Thoracic aorta (tissue), 2 donors: Measurements from ENCODE around the gene CDK18. TPM values are rescaled to one million over a fixed set of nuclear protein-coding genes. Genes with fewer than 3 reads are reported as not detected.

Source experiments
- ATAC-seq: fragments of 150-250 bp; one replicate; pipeline ENCODE4 v1.8.0; 2017; ENCODE audit warnings: low read depth; ENCODE audit not compliant: insufficient number of reproducible peaks, low FRiP score
- DNase-seq: peaks from one replicate; pipeline ENCODE4 v3.0.0-alpha.2; 2020; ENCODE audit warnings: low spot score
- H3K27ac ChIP-seq, 2 donors: fragments of 200-600 bp; sonication (generic); 1 replicate in 1 of 2; 2 replicates in 1 of 2; pipeline ENCODE4 v1.5.1; 2016; ENCODE audit warnings: mild to moderate bottlenecking in 2 of 2, moderate library complexity in 2 of 2
- H3K27me3 ChIP-seq: fragments of 200-600 bp; sonication (generic); replicated peaks from 2 replicates; pipeline ENCODE4 v1.6.0; 2016; ENCODE audit warnings: mild to moderate bottlenecking; ENCODE audit not compliant: insufficient read depth
- H3K36me3 ChIP-seq: fragments of 200-600 bp; sonication (generic); one replicate; pipeline ENCODE4 v1.5.1; 2016
- H3K4me1 ChIP-seq, 2 donors: fragments of 200-600 bp; sonication (generic); 1 replicate in 1 of 2; 2 replicates in 1 of 2; pipeline versions ENCODE4 v1.5.1 to v1.6.0; 2016; ENCODE audit warnings: low read depth in 2 of 2, mild to moderate bottlenecking in 1 of 2; ENCODE audit not compliant: control insufficient read depth in 1 of 2
- H3K4me3 ChIP-seq: fragments of 200-600 bp; sonication (generic); 2 replicates; pipeline ENCODE4 v1.5.1; 2016; ENCODE audit warnings: mild to moderate bottlenecking
- H3K9me3 ChIP-seq: fragments of 200-600 bp; sonication (generic); 2 replicates; pipeline ENCODE4 v1.5.1; 2016
- total RNA-seq, 2 donors: library from RNA; depleted of rRNA; stranded (reverse); fragments of >200 nt; gene quantifications; one replicate each; pipeline versions ENCODE4 v1.1.0 to v1.2.3, GENCODE V29; 2016
- TF ChIP-seq, protein P1 (sequence below): fragments of 200-600 bp; sonication (generic); IDR thresholded peaks from one replicate; pipeline ENCODE4 v1.5.1; 2019; ENCODE audit warnings: antibody characterized with exemption

Gene CDK18
- total RNA-seq, 2 donors from 2014 or later = 18.6 to 35.2 TPM

GRCh38 chr1:205545991-205546390, 41.5 kb downstream of the CDK18 start:
- Histone ChIP-seq H3K27me3 (no peaks in the 10 kb centered on the region), H3K4me3 (no peak overlapping the region), H3K36me3 (no peaks in the 10 kb centered on the region), H3K9me3 (no peaks in the 10 kb centered on the region), H3K27ac (no peak overlapping the region), H3K4me1 (peaks cover 0 to 9% of the 10 kb centered on the region in 2 donors)
- TF ChIP-seq, protein P1, sequence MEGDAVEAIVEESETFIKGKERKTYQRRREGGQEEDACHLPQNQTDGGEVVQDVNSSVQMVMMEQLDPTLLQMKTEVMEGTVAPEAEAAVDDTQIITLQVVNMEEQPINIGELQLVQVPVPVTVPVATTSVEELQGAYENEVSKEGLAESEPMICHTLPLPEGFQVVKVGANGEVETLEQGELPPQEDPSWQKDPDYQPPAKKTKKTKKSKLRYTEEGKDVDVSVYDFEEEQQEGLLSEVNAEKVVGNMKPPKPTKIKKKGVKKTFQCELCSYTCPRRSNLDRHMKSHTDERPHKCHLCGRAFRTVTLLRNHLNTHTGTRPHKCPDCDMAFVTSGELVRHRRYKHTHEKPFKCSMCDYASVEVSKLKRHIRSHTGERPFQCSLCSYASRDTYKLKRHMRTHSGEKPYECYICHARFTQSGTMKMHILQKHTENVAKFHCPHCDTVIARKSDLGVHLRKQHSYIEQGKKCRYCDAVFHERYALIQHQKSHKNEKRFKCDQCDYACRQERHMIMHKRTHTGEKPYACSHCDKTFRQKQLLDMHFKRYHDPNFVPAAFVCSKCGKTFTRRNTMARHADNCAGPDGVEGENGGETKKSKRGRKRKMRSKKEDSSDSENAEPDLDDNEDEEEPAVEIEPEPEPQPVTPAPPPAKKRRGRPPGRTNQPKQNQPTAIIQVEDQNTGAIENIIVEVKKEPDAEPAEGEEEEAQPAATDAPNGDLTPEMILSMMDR = no peak
- DNase-seq = no peak
- no peak for ATAC-seq

- TF ChIP-seq, protein P1 = no peak
- H3K36me3 ChIP-seq = no peaks in the 10 kb centered on the region
- H3K27ac ChIP-seq = no peak overlapping the region
- H3K4me3 ChIP-seq = no peak overlapping the region
- DNase-seq = no peak
- H3K9me3 ChIP-seq = no peaks in the 10 kb centered on the region
- no peaks in the 10 kb centered on the region for H3K27me3 ChIP-seq
- peaks cover 0 to 9% of the 10 kb centered on the region in 2 donors for H3K4me1 ChIP-seq
- no peak for ATAC-seq
These were observed 42.1 kb downstream of the CDK18 start for GRCh38 chr1:205546541-205546940.

- Histone ChIP-seq H3K4me3 (no peak overlapping the region), H3K27me3 (no peaks in the 10 kb centered on the region), H3K36me3 (no peaks in the 10 kb centered on the region), H3K27ac (no peak overlapping the region), H3K9me3 (no peaks in the 10 kb centered on the region), H3K4me1 (peaks cover 0 to 6% of the 10 kb centered on the region in 2 donors)
- DNase-seq (no peak), ATAC-seq (no peak)
- TF ChIP-seq, protein P1 = no peak
These were observed 43.7 kb downstream of the CDK18 start for GRCh38 chr1:205547936-205548827.

- ATAC-seq = no peak
- TF ChIP-seq, protein P1 = no peak
- no peak overlapping the region for H3K4me3 ChIP-seq
- no peak overlapping the region for H3K27ac ChIP-seq
- no peaks in the 10 kb centered on the region for H3K27me3 ChIP-seq
- H3K36me3 ChIP-seq = no peaks in the 10 kb centered on the region
- DNase-seq = no peak
- peaks cover 10% of the 10 kb centered on the region for H3K9me3 ChIP-seq
- H3K4me1 ChIP-seq = no peaks in the 10 kb centered on the region
These were observed 49.8 kb downstream of the CDK18 start for GRCh38 chr1:205554026-205554811.

GRCh38 chr1:205561501-205562203, 57.2 kb downstream of the CDK18 start:
- Histone ChIP-seq H3K27me3 (no peaks in the 10 kb centered on the region), H3K4me3 (no peak overlapping the region)
- TF ChIP-seq, protein P1 = no peak

More at GRCh38 chr1:205561501-205562203, 57.2 kb downstream of the CDK18 start:
- ATAC-seq (no peak), DNase-seq (no peak)
- Histone ChIP-seq H3K4me1 (no peaks in the 10 kb centered on the region), H3K36me3 (no peaks in the 10 kb centered on the region), H3K27ac (no peak overlapping the region), H3K9me3 (peaks cover 12% of the 10 kb centered on the region)
